ENCODE data around the gene GSG1L2. TPM values are rescaled to one million over a fixed set of nuclear protein-coding genes. Genes with fewer than 3 reads are reported as not detected.

The GSG1L2 gene
- total and polyA plus RNA-seq, 2 of the 13 experiments (the other 11 are each of a cell fraction or from before 2014, with no cell fraction given), result not detected

DNA sequence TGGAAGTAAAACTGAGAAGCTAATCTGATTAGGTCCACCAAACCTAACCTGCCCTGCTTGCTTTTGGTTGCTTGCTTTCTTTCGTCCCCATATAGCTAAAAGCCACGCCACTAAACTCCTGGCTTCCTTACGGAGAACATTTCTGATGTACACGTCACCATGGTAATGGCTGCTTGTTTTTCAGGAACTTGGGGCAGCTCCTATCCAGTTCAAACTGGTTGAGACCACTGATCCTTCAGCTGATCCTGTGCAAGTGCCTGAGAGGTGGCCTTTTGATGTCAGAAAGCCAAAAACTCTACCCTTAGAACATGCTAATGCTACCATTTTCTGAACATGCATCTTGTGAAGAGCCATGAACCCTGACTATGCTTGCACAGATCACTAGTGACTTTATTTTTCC is 16.1 kb downstream of the GSG1L2 start:
- Histone ChIP-seq H3K9me3 (ENCODE audit: low read length) (no peaks in the 10 kb centered on the region), H4K20me1 (ENCODE audit: insufficient read depth, low read length) (no peaks in the 10 kb centered on the region), H3K9ac (ENCODE audit: insufficient read depth, low read depth, low read length) (no peak overlapping the region), H3K4me3 (replicated peaks in 1 of 3; ENCODE audit: insufficient read depth in 1 of 3, low read depth in 2 of 3, low read length in 3 of 3) (no peak overlapping the region), H3K36me3 (replicated peaks in 1 of 2; ENCODE audit: control insufficient read depth in 1 of 2, insufficient read depth in 2 of 2, low read length in 2 of 2) (no peaks in the 10 kb centered on the region), H3K27ac (ENCODE audit: extremely low read length, insufficient read depth, low read length) (no peak overlapping the region), H3K4me2 (ENCODE audit: low read depth, low read length) (no peak overlapping the region), H3K79me2 (ENCODE audit: insufficient read depth, low read length) (no peaks in the 10 kb centered on the region), H2AFZ (ENCODE audit: low read length) (no peak overlapping the region), H3K27me3 (ENCODE audit: control insufficient read depth in 1 of 2, insufficient read depth in 2 of 2, low read length in 2 of 2) (peaks cover 0 to 30% of the 10 kb centered on the region in 2 experiments; a peak in 2 of 5 replicates), H3K4me1 (ENCODE audit: insufficient read depth, low read length) (no peaks in the 10 kb centered on the region)
- no peak for TF ChIP-seq SMARCC2 (IDR thresholded peaks at IDR 0.05)
- TF ChIP-seq, protein P1, sequence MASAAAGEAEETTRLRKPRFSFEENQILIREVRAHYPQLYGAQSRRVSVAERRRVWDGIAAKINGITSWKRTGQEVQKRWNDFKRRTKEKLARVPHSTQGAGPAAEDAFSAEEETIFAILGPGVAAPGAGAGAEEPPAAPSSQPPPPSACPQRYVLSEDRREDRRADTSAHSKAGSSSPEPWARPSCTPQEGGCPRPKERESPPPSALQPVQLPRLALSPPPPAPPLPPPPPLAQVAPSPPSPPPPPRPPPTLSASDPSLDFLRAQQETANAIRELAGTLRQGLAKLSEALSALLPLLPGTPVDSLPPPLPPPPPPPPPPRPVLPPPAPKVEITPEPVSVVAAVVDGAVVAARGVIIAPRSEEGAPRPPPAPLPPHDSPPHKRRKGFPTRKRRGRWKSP (CRISPR knock-in tag; IDR thresholded peaks at IDR 0.05), result no peak
- TF ChIP-seq GLI4 (CRISPR knock-in tag; IDR thresholded peaks at IDR 0.05; ENCODE audit: borderline replicate concordance), result no peak
- TF ChIP-seq, protein P2, sequence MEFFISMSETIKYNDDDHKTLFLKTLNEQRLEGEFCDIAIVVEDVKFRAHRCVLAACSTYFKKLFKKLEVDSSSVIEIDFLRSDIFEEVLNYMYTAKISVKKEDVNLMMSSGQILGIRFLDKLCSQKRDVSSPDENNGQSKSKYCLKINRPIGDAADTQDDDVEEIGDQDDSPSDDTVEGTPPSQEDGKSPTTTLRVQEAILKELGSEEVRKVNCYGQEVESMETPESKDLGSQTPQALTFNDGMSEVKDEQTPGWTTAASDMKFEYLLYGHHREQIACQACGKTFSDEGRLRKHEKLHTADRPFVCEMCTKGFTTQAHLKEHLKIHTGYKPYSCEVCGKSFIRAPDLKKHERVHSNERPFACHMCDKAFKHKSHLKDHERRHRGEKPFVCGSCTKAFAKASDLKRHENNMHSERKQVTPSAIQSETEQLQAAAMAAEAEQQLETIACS (CRISPR knock-in tag; IDR thresholded peaks at IDR 0.05), result no peak
- in situ Hi-C loops (cut with HindIII; ENCODE audit: extremely low pct_ligation_motif_present, low pct_unique_long_range_greater_than_20kb) (no loop called here), intact Hi-C loops (cut with micrococcal nuclease; ENCODE audit: unreplicated experiment) (no loop called here)
- ATAC-seq (no peak), DNase-seq (ENCODE audit: low spot score) (no peak), FAIRE-seq (no peak)
- 30% methylated on average over 4 of the region's 4 CpGs for WGBS (ENCODE audit: low lambda C conversion rate)
- ChIA-PET CTCF (ENCODE audit: low intra/inter-chr PET ratio, low total read pairs) (no interaction called here), POLR2A (no interaction called here)
- no TSS peak for BruUV-seq (replicated peaks)

DNA sequence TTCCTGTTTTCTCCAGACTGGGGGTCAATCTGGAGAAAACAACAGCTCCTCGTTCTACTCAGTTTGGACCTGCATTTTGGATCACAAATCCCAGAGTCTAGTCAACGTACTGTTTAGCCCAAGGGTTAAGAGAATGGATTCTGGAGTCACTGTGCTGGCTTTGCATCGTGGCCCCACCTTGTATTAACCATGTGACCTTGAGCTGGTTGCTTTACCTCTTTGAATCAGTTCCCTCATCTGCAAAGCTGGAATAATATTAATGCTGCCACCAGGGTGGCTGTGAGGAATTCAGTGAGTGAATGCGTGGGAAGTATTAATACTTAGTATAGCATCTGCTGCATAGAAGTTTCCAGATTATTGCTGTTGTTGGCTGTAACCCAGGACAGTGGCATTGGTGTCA is 19.2 kb downstream of the GSG1L2 start:
- intact Hi-C loops (cut with micrococcal nuclease; ENCODE audit: unreplicated experiment), result no loop called here
- POLR2A ChIA-PET, result no interaction called here
- FAIRE-seq, result no peak
- DNase-seq (ENCODE audit: low spot score), result no peak
- 20% methylated on average over 4 of the region's 4 CpGs for WGBS (ENCODE audit: low lambda C conversion rate)
- CTCF ChIA-PET (ENCODE audit: low intra/inter-chr PET ratio, low total read pairs), result no interaction called here
- no peak overlapping the region for H3K27ac ChIP-seq (ENCODE audit: extremely low read length, insufficient read depth, low read length)
- in situ Hi-C loops (cut with HindIII; ENCODE audit: extremely low pct_ligation_motif_present, low pct_unique_long_range_greater_than_20kb), result no loop called here
- H4K20me1 ChIP-seq (ENCODE audit: insufficient read depth, low read length), result no peaks in the 10 kb centered on the region
- H3K4me1 ChIP-seq (ENCODE audit: insufficient read depth, low read length), result no peaks in the 10 kb centered on the region
- peaks cover 0 to 33% of the 10 kb centered on the region in 2 experiments; a peak in 3 of 5 replicates for H3K27me3 ChIP-seq (ENCODE audit: control insufficient read depth in 1 of 2, insufficient read depth in 2 of 2, low read length in 2 of 2)
- H3K4me2 ChIP-seq (ENCODE audit: low read depth, low read length), result peak overlapping the region; percentile 20
- H3K9me3 ChIP-seq (ENCODE audit: low read length), result no peaks in the 10 kb centered on the region
- no peaks in the 10 kb centered on the region for H3K79me2 ChIP-seq (ENCODE audit: insufficient read depth, low read length)
- H2AFZ ChIP-seq (ENCODE audit: low read length), result no peak overlapping the region
- no peak for ATAC-seq
- BruUV-seq (replicated peaks), result no TSS peak
- H3K4me3 ChIP-seq (replicated peaks in 1 of 3; ENCODE audit: insufficient read depth in 1 of 3, low read depth in 2 of 3, low read length in 3 of 3), result no peak overlapping the region
- H3K9ac ChIP-seq (ENCODE audit: insufficient read depth, low read depth, low read length), result no peak overlapping the region
- no peaks in the 10 kb centered on the region for H3K36me3 ChIP-seq (replicated peaks in 1 of 2; ENCODE audit: control insufficient read depth in 1 of 2, insufficient read depth in 2 of 2, low read length in 2 of 2)
- TF ChIP-seq SNRNP70 (IDR thresholded peaks at IDR 0.05; ENCODE audit: low read depth, low read length), result no peak
- no peak for TF ChIP-seq ZNF10 (CRISPR knock-in tag; IDR thresholded peaks at IDR 0.05; ENCODE audit: borderline replicate concordance, low read depth)
- TF ChIP-seq ZNF136 (CRISPR knock-in tag; IDR thresholded peaks at IDR 0.05; ENCODE audit: low read depth), result no peak
- no peak for TF ChIP-seq ZNF234 (CRISPR knock-in tag; conservative IDR thresholded peaks at IDR 0.05)
- TF ChIP-seq, protein P3, sequence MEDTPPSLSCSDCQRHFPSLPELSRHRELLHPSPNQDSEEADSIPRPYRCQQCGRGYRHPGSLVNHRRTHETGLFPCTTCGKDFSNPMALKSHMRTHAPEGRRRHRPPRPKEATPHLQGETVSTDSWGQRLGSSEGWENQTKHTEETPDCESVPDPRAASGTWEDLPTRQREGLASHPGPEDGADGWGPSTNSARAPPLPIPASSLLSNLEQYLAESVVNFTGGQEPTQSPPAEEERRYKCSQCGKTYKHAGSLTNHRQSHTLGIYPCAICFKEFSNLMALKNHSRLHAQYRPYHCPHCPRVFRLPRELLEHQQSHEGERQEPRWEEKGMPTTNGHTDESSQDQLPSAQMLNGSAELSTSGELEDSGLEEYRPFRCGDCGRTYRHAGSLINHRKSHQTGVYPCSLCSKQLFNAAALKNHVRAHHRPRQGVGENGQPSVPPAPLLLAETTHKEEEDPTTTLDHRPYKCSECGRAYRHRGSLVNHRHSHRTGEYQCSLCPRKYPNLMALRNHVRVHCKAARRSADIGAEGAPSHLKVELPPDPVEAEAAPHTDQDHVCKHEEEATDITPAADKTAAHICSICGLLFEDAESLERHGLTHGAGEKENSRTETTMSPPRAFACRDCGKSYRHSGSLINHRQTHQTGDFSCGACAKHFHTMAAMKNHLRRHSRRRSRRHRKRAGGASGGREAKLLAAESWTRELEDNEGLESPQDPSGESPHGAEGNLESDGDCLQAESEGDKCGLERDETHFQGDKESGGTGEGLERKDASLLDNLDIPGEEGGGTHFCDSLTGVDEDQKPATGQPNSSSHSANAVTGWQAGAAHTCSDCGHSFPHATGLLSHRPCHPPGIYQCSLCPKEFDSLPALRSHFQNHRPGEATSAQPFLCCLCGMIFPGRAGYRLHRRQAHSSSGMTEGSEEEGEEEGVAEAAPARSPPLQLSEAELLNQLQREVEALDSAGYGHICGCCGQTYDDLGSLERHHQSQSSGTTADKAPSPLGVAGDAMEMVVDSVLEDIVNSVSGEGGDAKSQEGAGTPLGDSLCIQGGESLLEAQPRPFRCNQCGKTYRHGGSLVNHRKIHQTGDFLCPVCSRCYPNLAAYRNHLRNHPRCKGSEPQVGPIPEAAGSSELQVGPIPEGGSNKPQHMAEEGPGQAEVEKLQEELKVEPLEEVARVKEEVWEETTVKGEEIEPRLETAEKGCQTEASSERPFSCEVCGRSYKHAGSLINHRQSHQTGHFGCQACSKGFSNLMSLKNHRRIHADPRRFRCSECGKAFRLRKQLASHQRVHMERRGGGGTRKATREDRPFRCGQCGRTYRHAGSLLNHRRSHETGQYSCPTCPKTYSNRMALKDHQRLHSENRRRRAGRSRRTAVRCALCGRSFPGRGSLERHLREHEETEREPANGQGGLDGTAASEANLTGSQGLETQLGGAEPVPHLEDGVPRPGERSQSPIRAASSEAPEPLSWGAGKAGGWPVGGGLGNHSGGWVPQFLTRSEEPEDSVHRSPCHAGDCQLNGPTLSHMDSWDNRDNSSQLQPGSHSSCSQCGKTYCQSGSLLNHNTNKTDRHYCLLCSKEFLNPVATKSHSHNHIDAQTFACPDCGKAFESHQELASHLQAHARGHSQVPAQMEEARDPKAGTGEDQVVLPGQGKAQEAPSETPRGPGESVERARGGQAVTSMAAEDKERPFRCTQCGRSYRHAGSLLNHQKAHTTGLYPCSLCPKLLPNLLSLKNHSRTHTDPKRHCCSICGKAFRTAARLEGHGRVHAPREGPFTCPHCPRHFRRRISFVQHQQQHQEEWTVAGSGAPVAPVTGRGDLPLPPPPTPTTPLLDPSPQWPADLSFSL (CRISPR knock-in tag; IDR thresholded peaks at IDR 0.05), result no peak
